ENCODE data around the gene PRDM8. TPM values are rescaled to one million over a fixed set of nuclear protein-coding genes. Genes with fewer than 3 reads are reported as not detected.
"Not testable (repeated sequence)": the region's sequence is repeated elsewhere in the genome, so short reads cannot be mapped to it uniquely, and the experiment has no call there.

PRDM8 gene
- 0.50 and 1.7 TPM in 2 replicates for total RNA-seq

DNA sequence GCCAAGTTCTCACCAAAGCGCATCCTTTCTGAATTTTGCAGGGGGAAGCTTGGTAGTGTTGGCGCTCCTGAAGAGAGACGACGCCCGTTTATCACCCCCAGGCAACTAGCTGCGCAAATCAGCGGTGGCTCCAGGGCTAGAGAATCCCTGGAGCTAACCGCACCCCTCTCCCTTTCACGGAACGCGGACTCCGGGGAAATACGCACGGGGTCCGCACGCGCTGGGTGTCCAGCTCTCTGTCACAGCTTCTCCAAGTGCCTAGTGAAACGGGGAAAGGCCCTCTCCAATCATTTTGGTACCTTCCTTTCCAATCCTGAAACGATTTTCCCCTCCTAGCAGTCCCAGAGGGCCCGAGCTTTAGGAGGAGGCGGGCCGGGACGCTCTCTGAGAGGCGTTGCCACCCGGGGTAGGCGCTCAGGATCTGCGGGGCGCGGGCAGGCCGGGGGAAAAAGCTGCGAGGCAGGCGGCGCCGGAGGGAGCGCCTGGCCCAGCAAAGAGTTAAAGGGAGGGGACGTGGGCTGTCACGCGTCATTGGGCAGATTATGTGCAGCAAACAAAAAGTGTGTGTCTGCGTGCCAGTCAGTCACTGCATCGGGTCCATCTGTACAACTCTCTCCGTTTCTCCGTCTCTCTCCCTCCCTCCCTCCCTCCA is at the start of gene PRDM8:
TSS of gene PRDM8 (plus strand) at position 582 of the 652 bp plus-strand sequence. CDS start 2,578 bp downstream, outside the sequence.
- no peak for DNase-seq (ENCODE audit: low read depth)

DNA sequence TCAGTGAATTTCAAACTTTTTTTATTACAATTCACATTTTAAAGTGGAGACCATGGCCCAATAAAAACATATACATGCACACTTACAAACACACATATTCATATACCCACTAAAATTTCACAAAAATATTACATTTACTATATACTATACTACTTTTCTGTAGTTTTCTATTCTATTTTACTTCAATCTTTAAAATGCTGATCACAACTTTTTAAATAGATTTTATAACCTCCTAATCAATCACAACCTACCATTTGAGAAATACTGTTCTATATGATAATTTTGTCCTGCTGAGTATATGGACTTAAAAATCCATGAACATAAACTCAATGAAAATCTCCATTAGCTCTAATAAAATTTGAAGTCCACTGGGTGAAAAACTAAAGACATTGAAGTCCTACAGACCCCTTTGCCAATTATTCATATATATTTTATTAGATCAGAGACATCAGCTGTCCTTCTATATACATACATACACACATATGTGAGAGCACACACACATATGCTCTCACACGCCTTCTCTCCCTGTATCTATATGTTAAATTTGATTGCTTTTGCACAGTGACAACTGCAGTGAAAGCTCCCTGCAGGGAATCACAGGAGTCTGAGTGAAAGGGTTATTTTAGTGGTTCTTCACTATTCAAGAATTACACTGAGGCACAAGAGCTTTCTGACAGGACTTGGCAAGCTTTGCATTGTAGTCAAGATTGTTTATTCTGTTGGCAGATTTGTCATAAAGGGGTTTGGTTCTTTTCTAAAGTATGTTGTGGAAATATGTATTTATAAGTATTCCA is 46.7 kb upstream of the PRDM8 start:
- DNase-seq (ENCODE audit: low read depth) = no peak

DNA sequence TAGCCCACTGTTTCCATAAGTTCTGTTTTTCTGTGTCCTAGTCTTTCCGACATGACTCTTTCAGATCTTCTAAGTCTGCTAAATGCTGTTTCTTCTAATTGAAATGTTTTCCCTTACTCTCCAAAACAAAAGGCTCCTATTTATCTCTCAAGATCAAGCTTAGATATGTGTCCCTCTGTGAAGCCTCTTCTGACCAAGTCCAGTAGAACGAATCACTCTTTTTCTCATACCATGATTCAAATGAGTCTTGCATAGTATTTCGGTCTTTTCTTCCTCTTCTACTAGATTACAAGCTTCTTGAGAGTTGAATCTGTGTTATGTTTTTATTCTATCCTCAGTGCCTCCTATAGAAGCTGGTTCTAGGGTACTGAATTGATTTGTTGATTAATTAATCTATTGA is 45.3 kb upstream of the PRDM8 start:
- no peak for DNase-seq (ENCODE audit: low read depth)

DNA sequence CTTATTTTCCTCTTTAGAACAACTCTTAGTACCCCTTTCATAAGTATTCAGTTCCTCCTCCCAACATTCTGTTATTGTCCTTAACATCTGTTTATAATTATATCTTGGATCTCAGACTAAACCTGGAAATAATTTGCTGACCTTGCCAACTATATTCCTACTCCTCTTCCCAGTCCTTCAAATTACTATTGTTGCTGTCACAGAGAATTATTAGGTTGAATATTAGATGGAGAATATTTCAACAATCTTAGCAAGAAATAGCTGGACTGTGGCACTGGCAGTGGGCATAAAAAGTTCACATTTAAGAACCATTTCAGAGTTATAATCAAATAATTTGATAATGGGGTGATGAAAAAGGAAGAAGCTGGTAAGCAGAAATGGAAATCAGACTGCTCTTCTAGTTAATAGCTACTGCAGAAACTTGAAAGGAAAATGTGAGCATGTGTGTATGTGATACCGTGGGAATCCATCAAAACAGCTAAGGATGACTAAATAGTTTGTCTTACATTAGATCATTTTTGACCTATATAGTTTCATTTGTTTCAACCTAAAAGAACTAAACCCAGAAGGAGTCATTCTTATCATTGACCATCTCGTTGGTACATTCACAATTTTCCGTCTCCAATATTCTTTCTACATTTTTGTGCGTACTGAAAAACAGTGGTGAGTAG is 43.3 kb upstream of the PRDM8 start:
- no peak for DNase-seq (ENCODE audit: low read depth)

DNA sequence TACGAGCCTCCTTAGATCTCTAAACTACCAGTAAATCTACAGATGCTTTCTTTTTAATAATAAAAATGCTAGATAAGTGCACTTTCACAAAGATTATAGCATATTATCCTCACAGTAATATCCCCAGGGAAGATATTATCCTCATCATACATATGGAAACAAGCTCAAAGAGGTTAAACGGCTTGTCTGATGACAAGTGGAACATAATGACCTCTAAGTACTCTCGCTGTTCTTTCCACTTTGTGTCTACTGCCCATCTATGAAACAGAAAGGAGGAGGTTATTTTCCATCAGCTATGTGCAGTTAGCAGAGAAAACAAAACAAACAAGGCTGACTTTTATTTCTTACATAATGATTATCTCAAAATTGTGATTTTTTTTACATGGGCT is 42.8 kb upstream of the PRDM8 start:
- no peak for DNase-seq (ENCODE audit: low read depth)

DNA sequence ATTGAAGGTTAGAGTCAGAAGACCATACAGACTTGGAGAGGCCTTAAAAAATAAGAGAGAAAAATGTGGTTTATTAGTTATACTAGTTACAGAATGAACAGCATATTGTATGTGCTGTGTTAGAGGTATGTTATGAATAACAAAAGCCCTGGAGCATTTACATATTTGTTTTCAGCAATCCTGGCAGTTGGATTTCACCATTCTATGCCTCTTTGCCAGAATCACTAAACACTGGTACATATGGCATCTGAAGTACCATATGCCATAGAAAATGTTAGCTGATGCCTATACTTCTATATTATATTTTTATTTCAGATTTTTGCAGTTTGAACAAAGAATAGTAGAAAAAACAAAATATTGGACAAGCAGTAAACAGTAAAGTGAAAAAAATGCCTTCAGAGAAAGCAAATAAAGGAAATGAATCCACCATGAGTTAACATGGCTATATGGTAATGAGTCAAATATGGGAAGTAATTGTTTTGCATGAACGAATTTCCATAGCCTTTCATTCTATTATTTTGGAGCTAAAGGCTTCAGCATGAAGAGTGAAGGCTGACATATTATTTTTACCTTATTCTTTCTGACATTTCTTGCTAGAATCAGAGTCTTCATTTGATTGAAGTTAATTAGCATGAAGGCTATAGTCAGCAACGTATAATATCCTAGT is 41.9 kb upstream of the PRDM8 start:
- DNase-seq (ENCODE audit: low read depth) = no peak

DNA sequence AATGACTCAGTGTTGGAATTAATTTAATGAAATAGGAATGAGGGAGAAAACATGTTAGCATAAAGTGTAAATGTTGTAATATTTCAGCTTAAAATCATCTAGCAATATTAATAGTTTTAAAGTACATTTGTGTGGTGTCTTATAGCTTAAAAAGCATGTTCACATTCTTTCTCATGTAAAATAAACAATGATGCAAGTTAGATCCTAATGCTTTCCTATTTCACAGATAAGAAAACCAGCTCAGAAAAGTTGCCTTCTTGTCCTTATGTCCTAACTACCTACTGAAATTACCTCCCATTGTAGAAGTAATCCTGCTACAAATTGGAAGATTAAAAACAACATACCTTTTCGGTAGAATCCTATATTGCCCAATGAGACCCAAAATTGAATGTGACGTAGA is 40.9 kb upstream of the PRDM8 start:
- no peak for DNase-seq (ENCODE audit: low read depth)

DNA sequence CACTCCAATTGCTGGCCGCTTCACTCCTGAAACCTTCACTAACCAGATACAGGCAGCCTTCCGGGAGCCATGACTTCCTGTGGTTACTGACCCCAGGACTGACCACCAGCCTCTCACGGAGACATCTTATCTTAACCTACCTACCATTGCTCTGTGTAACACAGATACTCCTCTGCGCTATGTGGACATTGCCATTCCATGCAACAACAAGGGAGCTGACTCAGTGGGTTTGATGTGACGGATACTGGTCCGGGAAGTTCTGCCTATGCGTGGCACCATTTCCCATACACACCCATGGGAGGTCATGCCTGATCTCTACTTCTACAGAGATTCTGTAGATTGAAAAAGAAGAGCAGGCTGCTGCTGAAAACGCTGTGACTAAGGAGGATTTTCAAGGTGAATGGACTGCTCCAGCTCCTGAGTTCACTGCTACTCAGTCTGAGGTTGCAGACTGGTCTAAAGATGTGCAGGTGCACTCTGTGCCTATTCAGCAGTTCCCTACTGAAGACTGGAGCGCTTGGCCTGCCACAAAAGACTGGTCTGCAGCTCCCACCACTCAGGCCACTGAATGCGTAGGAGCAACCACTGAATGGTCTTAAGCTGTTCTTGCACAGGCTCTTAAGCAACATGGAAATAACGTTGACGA is 35.8 kb upstream of the PRDM8 start:
- no peak for DNase-seq (ENCODE audit: low read depth)

DNA sequence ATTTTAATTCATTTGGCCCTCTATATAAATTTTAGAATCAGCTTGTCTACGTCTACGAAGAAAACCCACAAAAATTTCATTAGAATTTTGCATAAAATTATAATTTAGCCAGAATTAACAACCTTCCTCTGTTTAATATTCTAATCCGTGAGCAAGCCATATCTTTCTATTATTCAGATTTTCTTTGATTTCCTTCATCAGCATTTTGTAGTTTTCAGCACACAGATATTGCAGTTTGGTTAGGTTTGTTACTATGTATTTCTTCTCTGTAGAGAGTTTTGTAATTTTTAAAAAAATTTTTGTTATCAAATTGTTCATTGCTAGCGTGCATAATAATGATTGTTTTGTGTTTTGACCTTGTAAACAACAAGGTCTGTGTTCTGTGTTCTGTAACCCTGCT is 34.9 kb upstream of the PRDM8 start:
- DNase-seq (ENCODE audit: low read depth) = no peak

DNA sequence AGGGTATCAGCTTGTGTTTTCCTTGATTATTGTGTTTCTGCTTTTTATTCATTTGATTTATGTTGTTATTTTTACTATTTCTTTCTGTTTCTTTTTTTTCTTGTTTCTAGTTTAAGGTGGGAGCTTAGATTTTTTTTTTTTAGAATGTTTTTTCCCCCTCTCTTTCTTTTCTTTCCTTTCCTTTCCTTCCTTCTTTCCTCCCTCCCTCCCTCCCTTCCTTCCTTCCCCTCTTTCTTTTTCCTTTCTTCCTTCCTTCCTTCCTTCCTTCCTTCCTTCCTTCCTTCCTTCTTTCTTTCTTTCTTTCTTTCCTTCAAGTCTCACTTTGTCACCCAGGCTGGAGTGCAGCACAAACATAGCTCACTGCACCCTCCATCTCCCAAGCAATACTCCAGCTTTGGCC is 31.4 kb upstream of the PRDM8 start:
- DNase-seq (ENCODE audit: low read depth) = no peak

DNA sequence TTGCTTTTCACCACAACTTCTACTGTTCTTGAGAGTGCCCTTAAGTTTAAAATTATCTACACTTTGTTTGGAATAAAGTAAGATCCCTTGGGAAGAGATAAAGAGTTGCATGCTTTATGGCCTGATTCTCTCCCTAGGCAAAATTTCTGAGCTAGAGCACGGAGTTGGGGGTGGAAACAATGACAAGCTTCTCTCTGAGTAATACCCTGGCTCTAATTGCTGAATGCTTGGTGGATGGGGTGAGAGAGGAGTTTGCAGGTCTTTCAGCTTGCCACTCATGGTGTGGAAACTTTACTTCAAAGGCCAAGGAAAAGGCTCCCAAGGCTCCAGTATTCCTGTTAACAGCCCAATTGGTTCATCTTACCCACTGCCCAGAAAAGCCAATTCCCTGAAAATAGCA is 26.1 kb upstream of the PRDM8 start:
- peak; percentile 22 for DNase-seq (ENCODE audit: low read depth)

DNA sequence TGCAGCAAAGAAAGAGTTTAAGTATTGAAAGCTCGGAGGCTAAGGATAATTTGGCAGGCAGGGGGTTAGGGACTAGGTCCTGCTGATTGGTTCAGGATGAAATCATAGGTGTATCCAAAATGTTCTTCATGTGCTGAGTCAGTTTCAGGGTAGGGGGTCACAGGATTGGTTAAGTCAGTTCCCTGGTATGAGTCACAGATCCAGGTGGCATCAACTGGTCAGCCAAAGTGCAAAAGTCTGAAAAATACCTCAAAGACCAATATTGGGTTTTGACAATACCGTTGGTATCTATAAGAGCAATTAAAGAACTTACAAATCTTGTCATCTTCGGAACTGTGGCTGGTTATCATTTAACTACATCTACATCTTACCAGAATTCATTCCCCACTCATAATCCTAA is 25.6 kb upstream of the PRDM8 start:
- DNase-seq (ENCODE audit: low read depth) = peak; percentile 31

DNA sequence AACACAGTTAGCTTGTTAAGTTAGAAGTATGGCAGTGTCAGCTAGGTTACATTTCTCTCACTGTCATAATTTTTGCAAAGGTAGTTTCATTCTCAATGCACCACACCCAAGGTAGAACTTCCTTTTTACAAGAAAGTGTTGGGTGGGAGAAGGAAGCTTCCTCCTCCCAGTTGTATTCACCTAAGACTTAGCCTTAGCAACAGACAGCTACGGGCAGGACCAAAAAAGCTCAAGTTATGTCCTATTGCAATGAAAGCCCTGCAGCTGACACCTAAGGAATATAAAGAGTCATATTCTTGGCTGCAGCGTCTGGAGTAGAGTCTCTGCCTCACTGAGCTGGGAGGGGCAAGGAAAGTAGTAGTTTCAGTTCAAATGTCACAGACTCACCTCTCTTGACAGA is 25.1 kb upstream of the PRDM8 start:
- DNase-seq (ENCODE audit: low read depth) = no peak

DNA sequence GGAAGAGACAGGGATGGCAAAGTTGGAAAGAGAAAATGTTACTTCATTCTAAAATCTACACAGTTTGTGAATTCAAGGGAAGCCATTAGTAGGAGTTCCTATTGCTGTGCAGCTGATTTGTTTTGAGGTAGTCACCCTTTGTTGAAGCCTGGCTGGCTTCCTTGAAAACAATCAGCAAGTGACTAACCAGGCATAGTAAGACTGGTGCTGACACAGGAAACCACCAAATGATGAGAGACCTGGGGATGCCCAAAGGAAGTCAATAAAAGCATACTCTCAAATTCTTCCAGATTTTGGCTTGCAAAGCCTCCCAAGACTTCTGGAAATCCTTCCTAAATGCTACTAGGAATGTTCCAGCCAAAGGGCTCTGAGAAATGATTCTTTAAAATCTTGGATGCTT is 23.9 kb upstream of the PRDM8 start:
- DNase-seq (ENCODE audit: low read depth) = peak; percentile 86

DNA sequence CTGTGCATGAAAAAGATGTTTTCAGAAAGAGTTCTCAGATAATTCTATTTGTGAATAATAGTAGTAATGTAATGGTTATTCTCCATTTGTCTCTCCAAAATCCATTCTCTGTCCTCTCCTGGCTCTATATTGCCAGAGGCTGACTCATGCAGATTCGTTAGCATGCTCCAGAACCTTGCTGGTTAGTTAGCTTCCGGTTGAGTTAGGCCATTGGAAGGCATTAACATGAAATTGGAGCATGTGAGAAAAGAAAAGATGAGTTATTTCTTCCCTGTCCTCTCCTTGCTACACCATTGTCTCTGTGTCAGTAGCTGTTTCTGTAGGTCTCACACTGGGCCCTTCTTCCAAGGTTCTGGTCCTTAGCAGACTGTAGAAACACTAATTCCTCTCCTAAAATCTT is 23.5 kb upstream of the PRDM8 start:
- DNase-seq (ENCODE audit: low read depth) = peak; percentile 22

DNA sequence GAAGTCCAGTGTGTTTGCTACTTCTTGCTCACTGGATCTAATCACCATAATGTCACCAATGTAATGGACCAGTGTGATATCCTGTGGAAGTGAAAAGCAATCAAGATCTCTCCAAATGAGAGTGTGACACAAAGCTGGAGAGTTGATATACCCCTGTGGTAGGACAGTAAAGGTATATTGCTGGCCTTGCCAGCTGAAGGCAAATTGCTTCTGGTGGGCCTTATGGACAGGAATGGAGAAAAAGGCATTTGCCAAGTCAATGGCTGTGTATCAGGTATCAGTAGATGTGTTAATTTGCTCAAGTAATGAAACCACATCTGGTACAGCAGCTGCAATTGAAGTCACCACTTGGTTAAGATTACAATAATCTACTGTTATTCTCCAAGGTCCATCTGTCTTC is 19.5 kb upstream of the PRDM8 start:
- not testable (repeated sequence) for DNase-seq (ENCODE audit: low read depth)

DNA sequence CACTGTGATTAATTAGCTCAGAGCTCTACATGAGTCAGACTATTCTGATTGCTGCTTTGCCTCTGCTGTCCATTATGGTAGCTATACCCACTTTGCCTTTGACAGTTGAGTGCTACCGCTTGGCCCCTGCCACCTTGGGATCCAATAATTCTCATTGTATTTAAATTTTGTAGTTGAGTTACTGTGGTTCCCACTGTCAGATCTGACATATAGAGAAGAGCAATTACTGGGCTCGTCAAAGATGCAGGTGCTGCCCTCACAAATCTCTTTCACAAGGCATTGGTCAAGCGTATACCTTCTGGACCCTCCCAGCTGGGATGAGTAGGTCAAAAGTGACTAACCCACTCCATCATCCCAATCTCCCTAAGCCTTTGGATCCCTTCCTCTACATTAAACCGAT is 18.3 kb upstream of the PRDM8 start:
- no peak for DNase-seq (ENCODE audit: low read depth)

DNA sequence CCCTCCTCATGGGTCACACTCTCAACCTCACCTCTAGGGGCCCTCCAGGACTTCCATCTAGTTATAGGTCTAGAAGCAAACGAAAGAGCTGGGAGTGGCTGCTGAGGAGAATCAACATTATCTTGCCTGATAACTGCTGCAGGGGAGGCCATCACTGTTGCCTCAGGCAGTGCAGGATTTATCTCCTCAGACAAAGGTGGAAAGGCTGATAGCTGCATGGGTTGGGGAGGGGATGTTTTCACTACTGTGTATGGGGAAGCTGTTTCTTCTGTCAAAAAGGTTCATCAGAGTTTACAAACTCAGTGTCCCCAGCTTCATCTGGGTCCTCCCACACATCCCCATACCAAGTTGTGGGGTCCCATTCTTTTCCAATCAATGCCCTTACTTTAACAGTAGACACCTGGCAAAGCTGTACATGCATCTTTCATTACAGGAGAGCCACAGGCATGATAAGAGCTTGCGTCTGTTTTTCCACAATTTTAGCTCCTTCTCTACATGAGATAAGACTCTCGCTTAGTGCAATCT is 17.6 kb upstream of the PRDM8 start:
- DNase-seq (ENCODE audit: low read depth) = no peak

DNA sequence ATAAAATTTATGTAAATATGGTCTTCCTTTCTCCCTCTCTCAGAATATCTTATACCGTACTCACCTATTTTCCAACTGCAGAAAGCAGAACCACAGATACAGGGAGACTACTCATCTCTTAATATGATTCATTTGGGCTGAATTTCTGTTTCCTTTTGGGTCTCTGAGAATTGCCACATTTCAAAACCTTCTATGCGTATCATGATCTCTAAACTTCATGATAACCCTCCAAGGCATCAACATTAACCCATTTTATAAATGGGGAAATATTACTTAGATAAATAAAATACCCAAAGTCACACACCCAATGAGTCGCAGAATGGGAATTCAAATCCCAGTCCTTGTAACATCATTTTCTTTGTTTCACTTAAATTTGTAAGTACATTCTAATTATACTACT is 16.6 kb upstream of the PRDM8 start:
- no peak for DNase-seq (ENCODE audit: low read depth)

DNA sequence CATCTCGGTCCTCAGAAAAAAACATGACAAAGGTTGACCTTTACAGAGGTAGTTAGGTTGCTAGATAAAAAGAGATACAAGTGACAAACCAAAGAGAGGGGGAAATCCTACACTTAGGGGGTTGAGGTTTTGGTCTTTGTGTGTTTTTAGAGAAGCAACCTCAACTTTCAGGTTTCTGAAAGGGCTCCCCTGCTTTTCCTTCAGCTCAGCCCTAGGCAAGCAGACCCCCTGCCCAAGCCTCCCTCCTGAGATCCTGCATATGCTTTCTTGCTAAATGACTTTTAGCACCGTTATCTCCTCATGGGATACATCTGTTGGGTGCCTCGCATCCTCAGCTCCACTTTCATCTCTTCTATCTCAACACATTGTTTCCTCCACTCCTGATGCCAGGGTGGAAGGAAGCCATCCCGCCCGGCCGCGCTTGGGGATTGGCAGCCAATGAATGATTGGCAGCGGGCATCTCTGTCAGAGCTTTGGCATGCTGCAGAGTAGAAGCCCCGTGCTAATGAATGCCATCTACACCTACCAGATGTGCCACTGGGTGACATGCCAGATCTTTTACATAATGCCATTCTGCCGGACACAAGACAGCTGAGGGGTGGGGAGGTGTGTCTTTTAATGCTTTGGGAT is 15.0 kb upstream of the PRDM8 start:
- DNase-seq (ENCODE audit: low read depth) = no peak
